A549 treated with Hydrocortisone at 1 μM for 4 hours (cell line): ENCODE measurements around the gene TRAF4. TPM values are rescaled to one million over a fixed set of nuclear protein-coding genes. Genes with fewer than 3 reads are reported as not detected.

Experiments
- total RNA-seq: library from RNA; stranded (reverse); fragments of 200-300 nt; extraction: Qiagen RNA extraction; gene quantifications from 5 replicates; pipeline ENCODE4 v1.2.3, GENCODE V29; 2022

TRAF4 gene
- total RNA-seq = 61.0 to 85.9 TPM (median 81.0 TPM) in 5 replicates

DNA sequence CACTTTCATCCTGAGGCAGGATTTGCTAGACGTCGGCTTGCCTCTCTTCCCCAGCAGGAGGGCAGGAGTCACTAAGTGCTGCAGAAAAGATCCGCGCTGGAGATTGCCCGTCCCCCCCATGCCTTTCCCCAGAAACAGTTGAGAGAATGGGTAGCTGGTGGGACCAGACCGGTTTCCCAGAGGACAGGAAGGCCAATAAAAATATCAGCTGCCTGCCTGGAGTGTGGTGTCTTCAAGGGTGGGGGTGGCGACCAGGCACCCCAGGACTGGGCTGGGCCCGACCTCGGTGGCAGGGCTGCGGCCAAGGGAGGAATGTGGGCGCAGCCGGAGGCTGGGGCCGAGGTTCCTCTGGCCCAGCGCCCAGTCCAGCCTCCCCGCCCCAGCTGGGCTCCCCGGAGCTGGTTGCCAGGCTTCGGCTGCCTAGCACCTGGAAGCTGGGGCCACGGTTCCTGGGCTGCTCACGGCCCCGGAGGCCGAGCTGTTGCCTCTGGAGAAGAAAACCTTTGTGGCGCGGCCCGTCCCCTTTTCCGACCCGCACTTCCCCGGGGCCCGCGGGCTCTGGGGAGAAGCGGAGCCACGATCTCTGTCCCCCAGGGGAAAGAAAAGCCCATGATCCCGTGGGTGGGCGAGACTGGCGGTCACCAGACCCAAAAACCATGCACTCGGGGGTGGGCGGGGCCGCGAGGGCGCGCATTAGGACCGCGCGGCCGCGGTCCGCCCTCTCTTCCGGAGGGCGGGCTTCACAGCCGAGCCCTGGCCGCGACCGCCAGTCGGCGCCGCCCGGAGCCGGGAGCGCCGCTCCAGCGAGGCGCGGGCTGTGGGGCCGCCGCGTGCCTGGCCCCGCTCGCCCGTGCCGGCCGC lies at the start of gene TRAF4:
TRAF4 (plus strand) TSS at position 769 of the 861 bp plus-strand sequence. CDS start 102 bp downstream, outside the sequence.

DNA sequence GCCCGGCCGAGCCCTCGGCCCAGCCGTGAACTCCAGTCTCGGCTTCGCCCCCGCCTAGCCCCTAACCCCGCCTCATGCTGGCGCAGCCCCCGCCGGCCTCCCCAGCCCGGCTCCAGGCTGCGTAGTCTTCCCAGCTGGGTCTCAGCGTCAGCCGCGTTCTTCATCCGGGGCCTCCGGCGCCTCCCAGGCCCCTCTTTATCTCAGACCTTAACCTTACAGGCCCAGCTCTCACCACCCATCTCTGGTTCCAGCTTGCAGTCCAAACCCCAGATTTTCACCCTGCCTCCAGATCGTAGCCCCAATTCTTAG lies 32.1 kb upstream of the TRAF4 start, which contains the start of gene PROCA1:
PROCA1 (minus strand) TSS at position 166 of the 309 bp plus-strand sequence. CDS start 228 bp downstream, outside the sequence.

GRCh38 chr17:28717578-28718332 lies 26.1 kb upstream of the TRAF4 start, which contains the start of gene RAB34:
RAB34 (minus strand) TSS chr17:28717868; CDS start chr17:28717266, 602 bp downstream.

DNA sequence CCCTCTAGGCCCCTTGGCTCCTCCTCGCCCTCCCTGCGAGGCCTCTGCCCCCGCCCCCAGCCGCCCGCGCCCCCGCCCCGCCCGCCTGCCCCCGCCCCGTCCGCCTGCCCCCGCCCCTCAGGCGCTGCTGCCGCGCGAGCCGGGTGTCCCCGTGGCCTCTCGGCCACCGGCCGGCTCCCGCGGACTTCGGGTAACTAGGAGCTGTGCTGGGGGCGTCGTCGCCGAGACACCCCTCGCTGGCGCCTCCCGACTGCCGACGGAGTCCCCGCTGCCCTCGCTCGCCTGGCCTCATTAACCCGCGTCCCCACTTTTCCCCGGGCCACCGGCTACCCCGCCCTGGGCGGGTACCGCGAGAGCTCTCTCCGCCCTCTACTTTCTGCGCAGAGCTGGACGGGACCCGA lies 17.6 kb upstream of the TRAF4 start, which contains the start of gene TLCD1:
TLCD1 (minus strand) TSS at position 8 of the 401 bp plus-strand sequence. CDS start 136 bp downstream, outside the sequence.

DNA sequence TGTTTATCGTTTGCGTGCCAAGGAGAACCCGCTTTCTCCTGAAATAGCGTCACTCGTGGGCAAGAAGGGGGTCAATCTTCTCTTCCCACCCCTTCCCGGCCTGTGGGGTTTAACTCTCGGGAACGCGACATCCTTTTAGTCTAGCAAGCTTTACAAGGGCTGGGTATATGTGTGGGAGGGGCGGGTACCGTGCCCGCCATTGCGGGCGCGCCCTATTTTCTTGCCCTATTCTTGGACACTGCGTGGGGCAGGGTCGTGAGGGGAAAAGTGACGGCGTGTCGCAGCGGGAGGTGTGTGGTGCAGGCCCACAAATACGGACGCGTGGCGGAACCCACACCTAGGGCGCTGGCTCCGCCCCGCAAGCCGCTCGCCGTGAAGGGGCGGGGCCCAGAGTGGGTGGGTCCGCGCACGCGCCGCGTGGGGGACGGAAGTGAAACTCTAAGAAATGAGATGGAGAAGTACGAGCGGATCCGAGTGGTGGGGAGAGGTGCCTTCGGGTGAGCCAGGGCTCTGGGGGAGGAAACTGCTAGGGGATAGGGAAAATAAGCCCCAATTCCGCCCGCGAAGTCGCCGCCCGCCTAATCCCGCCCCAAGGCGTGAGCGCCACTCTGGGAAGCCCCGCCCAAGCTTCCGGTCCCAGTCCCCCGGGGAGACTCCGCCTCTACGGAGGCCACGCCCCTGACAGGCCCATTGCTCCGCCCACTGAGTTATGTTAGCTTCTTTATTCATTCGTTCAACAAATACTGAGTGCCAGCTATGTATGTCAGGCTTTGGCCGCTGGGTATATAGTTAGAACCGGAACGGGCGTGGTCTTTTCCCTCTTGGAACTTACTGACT lies 15.2 kb upstream of the TRAF4 start, which contains the start of gene NEK8:
NEK8 (plus strand) TSS at position 425 of the 837 bp plus-strand sequence; CDS start at position 451, 26 bp downstream.

Other genes starting within 250 kb of the TRAF4 start
- 0.02 to 0.05 TPM in 2 of 5 replicates, not detected in the others for gene FOXN1, start 237.7 kb upstream of the TRAF4 start, total RNA-seq
- gene UNC119, start 191.4 kb upstream of the TRAF4 start, total RNA-seq = 24.2 to 31.7 TPM (median 27.6 TPM) in 5 replicates
- 54.6 to 64.5 TPM (median 63.2 TPM) in 5 replicates for gene PIGS, start 172.5 kb upstream of the TRAF4 start, total RNA-seq
- gene ALDOC, start 167.1 kb upstream of the TRAF4 start, total RNA-seq = 1.3 to 2.7 TPM (median 2.1 TPM) in 5 replicates
- 67.0 to 80.7 TPM (median 73.4 TPM) in 5 replicates for gene SPAG5, start 145.0 kb upstream of the TRAF4 start, total RNA-seq
- gene RSKR, start 129.8 kb upstream of the TRAF4 start, total RNA-seq = 3.1 to 5.5 TPM (median 3.9 TPM) in 5 replicates
- gene BLTP2, start 98.9 kb upstream of the TRAF4 start, total RNA-seq = 47.0 to 74.1 TPM (median 53.2 TPM) in 5 replicates
- 80.3 to 86.5 TPM (median 81.6 TPM) in 5 replicates for gene SDF2, start 82.1 kb upstream of the TRAF4 start, total RNA-seq
- 68.7 to 82.6 TPM (median 69.4 TPM) in 5 replicates for gene SUPT6H, start 81.8 kb upstream of the TRAF4 start, total RNA-seq
- gene PROCA1, start 32.1 kb upstream of the TRAF4 start, total RNA-seq = 0.93 to 1.2 TPM (median 1.2 TPM) in 5 replicates
- gene RAB34, start 26.1 kb upstream of the TRAF4 start, total RNA-seq = 210 to 239 TPM (median 227 TPM) in 5 replicates
- gene RPL23A, start 24.0 kb upstream of the TRAF4 start, total RNA-seq = 1,477 to 2,445 TPM (median 2,273 TPM) in 5 replicates
- 29.1 to 47.2 TPM (median 43.1 TPM) in 5 replicates for gene TLCD1, start 17.8 kb upstream of the TRAF4 start, total RNA-seq
- 3.6 to 4.7 TPM (median 4.2 TPM) in 5 replicates for gene NEK8, start 15.2 kb upstream of the TRAF4 start, total RNA-seq
- 37.6 to 44.6 TPM (median 41.0 TPM) in 5 replicates for gene FAM222B, start 98.8 kb downstream of the TRAF4 start, total RNA-seq
- gene ERAL1, start 111.0 kb downstream of the TRAF4 start, total RNA-seq = 86.8 to 92.5 TPM (median 88.1 TPM) in 5 replicates
- 78.7 to 90.2 TPM (median 85.3 TPM) in 5 replicates for gene FLOT2, start 153.7 kb downstream of the TRAF4 start, total RNA-seq
- gene DHRS13, start 159.1 kb downstream of the TRAF4 start, total RNA-seq = 5.6 to 6.9 TPM (median 6.5 TPM) in 5 replicates
- gene PHF12, start 207.5 kb downstream of the TRAF4 start, total RNA-seq = 29.2 to 36.2 TPM (median 32.2 TPM) in 5 replicates